ENCODE data around the gene CARMIL1.

CARMIL1 gene

DNA sequence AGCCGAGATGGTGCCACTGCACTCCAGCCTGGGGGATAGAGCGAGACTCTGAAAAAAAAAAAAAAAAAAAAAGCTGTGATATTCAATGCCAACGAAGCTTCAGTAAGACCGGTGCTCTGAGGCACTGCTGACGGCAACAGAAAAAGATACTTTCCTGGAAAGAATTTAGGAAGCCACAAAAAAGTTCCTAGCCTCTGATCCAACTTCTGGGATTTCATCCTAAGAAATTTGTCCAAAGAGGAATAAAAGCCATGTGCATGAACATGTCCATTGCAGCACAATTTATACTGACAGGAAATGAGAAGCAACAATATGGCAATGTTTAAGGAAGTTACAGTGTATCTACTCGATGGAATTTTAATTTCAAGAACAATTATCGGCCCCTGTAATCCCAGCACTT is 24.5 kb upstream of the CARMIL1 start:
- Histone ChIP-seq H3K79me2 (no peaks in the 10 kb centered on the region), H3K4me3 (ENCODE audit: low read depth, low read length) (no peak overlapping the region), H2AFZ (no peak overlapping the region), H3K9me3 (ENCODE audit: control insufficient read depth, low read length) (no peaks in the 10 kb centered on the region), H3K27ac (no peak overlapping the region), H3K4me1 (no peaks in the 10 kb centered on the region), H3K9ac (no peak overlapping the region), H3K4me2 (ENCODE audit: low read length) (no peak overlapping the region), H3K27me3 (ENCODE audit: control insufficient read depth, insufficient read depth, low read length) (no peaks in the 10 kb centered on the region), H3K36me3 (ENCODE audit: control insufficient read depth, insufficient read depth, low read length) (no peaks in the 10 kb centered on the region)
- TF ChIP-seq, protein P1, sequence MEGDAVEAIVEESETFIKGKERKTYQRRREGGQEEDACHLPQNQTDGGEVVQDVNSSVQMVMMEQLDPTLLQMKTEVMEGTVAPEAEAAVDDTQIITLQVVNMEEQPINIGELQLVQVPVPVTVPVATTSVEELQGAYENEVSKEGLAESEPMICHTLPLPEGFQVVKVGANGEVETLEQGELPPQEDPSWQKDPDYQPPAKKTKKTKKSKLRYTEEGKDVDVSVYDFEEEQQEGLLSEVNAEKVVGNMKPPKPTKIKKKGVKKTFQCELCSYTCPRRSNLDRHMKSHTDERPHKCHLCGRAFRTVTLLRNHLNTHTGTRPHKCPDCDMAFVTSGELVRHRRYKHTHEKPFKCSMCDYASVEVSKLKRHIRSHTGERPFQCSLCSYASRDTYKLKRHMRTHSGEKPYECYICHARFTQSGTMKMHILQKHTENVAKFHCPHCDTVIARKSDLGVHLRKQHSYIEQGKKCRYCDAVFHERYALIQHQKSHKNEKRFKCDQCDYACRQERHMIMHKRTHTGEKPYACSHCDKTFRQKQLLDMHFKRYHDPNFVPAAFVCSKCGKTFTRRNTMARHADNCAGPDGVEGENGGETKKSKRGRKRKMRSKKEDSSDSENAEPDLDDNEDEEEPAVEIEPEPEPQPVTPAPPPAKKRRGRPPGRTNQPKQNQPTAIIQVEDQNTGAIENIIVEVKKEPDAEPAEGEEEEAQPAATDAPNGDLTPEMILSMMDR (IDR thresholded peaks at IDR 0.05): no peak

DNA sequence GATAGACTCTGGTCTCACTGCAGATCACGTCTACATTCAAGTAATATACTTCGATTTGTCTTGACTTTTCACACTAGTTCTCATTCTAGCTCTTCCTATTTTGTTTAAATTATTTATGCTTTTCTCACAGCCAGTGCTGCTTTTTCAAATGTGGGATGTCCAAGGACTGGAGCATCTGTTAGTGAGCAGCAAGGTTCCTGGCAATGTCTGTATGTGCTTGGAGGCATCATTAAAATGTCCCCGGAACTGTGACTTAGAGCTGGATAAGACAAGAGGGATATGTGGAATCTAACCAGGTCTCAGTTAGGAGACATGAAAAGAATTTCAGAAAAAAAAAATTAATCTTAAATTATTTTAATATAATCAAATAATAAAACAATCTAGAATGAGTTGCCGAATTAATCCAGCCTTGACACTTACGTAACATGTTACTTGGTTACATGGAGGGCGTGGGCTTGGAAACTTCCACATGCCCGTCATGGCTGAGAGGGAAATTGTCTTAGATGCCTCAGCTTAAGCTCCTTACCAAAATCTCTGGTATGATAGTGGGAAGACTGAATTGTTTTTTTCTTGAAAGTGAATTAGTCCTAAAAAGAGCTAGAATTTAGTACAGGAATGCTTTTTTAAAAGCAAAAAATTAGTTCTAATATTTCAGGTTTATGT is 21.4 kb upstream of the CARMIL1 start:
- Histone ChIP-seq H3K27me3 (ENCODE audit: control insufficient read depth, insufficient read depth, low read length) (no peaks in the 10 kb centered on the region), H3K9ac (no peak overlapping the region), H3K4me1 (no peaks in the 10 kb centered on the region), H3K9me3 (ENCODE audit: control insufficient read depth, low read length) (no peaks in the 10 kb centered on the region), H3K4me3 (ENCODE audit: low read depth, low read length) (no peak overlapping the region), H2AFZ (no peak overlapping the region), H3K79me2 (no peaks in the 10 kb centered on the region), H3K36me3 (ENCODE audit: control insufficient read depth, insufficient read depth, low read length) (no peaks in the 10 kb centered on the region), H3K27ac (no peak overlapping the region), H3K4me2 (ENCODE audit: low read length) (no peak overlapping the region)
- TF ChIP-seq, protein P1 (IDR thresholded peaks at IDR 0.05): no peak

DNA sequence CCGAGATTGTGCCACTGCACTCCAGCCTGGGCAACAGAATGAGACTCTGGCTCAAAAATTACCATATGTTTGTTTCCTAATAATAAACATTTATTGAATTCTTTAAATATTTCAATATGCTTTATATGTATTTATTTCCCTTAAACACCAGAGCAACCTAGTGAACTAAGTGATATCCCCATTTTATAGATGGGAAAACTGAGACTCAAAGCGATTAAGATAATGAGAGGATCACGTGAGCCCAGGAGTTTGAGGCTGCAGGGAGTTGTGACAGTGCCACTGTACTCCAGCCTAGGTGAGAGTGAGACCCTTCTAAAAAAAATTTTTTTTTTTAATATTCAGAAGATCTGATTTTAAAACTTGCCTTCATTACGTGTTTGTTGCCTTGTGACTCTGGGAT is 19.4 kb upstream of the CARMIL1 start:
- TF ChIP-seq, protein P1 (IDR thresholded peaks at IDR 0.05): no peak
- Histone ChIP-seq H3K27ac (no peak overlapping the region), H3K79me2 (no peaks in the 10 kb centered on the region), H3K4me2 (ENCODE audit: low read length) (no peak overlapping the region), H3K27me3 (ENCODE audit: control insufficient read depth, insufficient read depth, low read length) (no peaks in the 10 kb centered on the region), H3K4me3 (ENCODE audit: low read depth, low read length) (no peak overlapping the region), H3K9me3 (ENCODE audit: control insufficient read depth, low read length) (no peaks in the 10 kb centered on the region), H3K36me3 (ENCODE audit: control insufficient read depth, insufficient read depth, low read length) (no peaks in the 10 kb centered on the region), H2AFZ (no peak overlapping the region), H3K4me1 (no peaks in the 10 kb centered on the region), H3K9ac (no peak overlapping the region)

DNA sequence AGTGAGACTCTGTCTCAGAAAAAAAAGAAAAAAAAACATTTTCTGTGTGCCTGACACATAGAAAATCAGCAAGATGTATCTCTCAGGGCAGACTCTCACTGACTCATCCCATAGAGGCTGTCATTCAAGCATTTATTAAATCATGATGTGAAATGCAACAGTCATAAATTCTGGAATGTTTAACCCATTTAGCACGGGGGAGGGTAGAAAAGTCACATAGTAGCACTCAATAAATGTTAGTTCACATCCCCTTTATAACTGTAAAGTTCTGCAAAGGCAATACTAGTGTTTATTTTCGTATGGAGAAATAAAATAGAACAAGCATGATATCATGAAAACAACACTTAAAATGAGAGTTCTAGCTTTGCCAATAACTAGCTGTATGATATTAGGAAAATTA is 15.5 kb upstream of the CARMIL1 start:
- Histone ChIP-seq H3K27ac (no peak overlapping the region), H3K4me1 (no peaks in the 10 kb centered on the region), H3K36me3 (ENCODE audit: control insufficient read depth, insufficient read depth, low read length) (no peaks in the 10 kb centered on the region), H3K4me2 (ENCODE audit: low read length) (no peak overlapping the region), H3K79me2 (no peaks in the 10 kb centered on the region), H3K9ac (no peak overlapping the region), H3K9me3 (ENCODE audit: control insufficient read depth, low read length) (no peaks in the 10 kb centered on the region), H3K4me3 (ENCODE audit: low read depth, low read length) (no peak overlapping the region), H3K27me3 (ENCODE audit: control insufficient read depth, insufficient read depth, low read length) (no peaks in the 10 kb centered on the region), H2AFZ (no peak overlapping the region)
- TF ChIP-seq, protein P1 (IDR thresholded peaks at IDR 0.05): no peak

DNA sequence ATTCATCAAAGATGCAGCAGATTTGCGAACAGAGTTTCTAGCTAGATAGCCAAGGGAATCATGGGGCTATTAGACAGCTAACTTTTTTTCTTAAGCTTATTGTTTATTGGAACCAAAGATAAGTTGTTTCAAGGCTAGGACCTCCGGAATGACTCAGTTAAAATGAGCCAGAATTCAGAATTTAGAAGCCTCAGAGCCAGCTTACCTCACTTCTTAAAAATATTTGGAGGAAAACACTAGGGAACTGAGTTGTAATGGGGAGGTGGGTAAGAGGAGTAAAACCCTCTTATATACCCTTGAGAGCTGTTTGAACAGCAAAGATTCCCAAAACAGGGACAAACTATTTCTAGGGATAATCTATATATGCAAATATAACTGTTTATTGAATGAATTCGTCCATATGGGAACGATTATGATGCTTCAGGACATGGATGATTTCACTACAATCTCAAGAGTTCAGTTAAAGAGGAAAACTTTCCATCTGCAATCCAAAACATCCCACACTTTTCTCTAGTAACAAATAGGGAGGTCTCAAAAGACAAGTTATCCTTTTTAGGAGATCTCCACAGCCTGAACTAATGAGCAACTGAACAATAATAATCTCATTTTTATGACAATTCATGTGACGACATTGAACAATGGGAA is 12.6 kb upstream of the CARMIL1 start:
- no peaks in the 10 kb centered on the region for H3K36me3 ChIP-seq (ENCODE audit: control insufficient read depth, insufficient read depth, low read length)
- H3K4me2 ChIP-seq (ENCODE audit: low read length): no peak overlapping the region
- H2AFZ ChIP-seq: no peak overlapping the region
- H3K79me2 ChIP-seq: no peaks in the 10 kb centered on the region
- TF ChIP-seq, protein P1 (IDR thresholded peaks at IDR 0.05): no peak
- H3K4me1 ChIP-seq: no peaks in the 10 kb centered on the region
- H3K9ac ChIP-seq: no peak overlapping the region
- no peaks in the 10 kb centered on the region for H3K9me3 ChIP-seq (ENCODE audit: control insufficient read depth, low read length)
- no peak overlapping the region for H3K27ac ChIP-seq
- H3K4me3 ChIP-seq (ENCODE audit: low read depth, low read length): no peak overlapping the region
- H3K27me3 ChIP-seq (ENCODE audit: control insufficient read depth, insufficient read depth, low read length): no peaks in the 10 kb centered on the region
